PC-3 (cell line): ENCODE results near the gene SLC9A3.

Experiments
- CTCF ChIP-seq: fragments of 300-600 bp; sonication (generic); conservative IDR thresholded peaks from 2 replicates; pipeline ENCODE4 v1.5.1; 2017; ENCODE audit warnings: antibody characterized with exemption, low read depth, mild to moderate bottlenecking, low read length
- EZH2 ChIP-seq: fragments of 300-600 bp; sonication (generic); IDR thresholded peaks from one replicate; pipeline ENCODE4 v1.6.1; 2017; ENCODE audit warnings: antibody characterized with exemption, mild to moderate bottlenecking, low read length; ENCODE audit not compliant: unreplicated experiment
- EZH2phosphoT487 ChIP-seq: fragments of 300-600 bp; sonication (generic); IDR thresholded peaks from 2 replicates; pipeline ENCODE4 v1.6.1; 2018; ENCODE audit warnings: mild to moderate bottlenecking, antibody characterized with exemption, low read length, borderline replicate concordance

- TF ChIP-seq EZH2: no peak
- no peak for TF ChIP-seq CTCF
- no peak for TF ChIP-seq EZH2phosphoT487
Measured at GRCh38 chr5:537621-538071, 13.4 kb upstream of the SLC9A3 start.
